NCI-H2107 (cell line): ENCODE data around the gene LDHD.
"Not testable (repeated sequence)": the region's sequence is repeated elsewhere in the genome, so short reads cannot be mapped to it uniquely, and the experiment has no call there.

Source experiments
- DNase-seq: peaks from one replicate; lab custom pipeline; 2025; lab: John Stamatoyannopoulos, UW

The LDHD gene

DNA sequence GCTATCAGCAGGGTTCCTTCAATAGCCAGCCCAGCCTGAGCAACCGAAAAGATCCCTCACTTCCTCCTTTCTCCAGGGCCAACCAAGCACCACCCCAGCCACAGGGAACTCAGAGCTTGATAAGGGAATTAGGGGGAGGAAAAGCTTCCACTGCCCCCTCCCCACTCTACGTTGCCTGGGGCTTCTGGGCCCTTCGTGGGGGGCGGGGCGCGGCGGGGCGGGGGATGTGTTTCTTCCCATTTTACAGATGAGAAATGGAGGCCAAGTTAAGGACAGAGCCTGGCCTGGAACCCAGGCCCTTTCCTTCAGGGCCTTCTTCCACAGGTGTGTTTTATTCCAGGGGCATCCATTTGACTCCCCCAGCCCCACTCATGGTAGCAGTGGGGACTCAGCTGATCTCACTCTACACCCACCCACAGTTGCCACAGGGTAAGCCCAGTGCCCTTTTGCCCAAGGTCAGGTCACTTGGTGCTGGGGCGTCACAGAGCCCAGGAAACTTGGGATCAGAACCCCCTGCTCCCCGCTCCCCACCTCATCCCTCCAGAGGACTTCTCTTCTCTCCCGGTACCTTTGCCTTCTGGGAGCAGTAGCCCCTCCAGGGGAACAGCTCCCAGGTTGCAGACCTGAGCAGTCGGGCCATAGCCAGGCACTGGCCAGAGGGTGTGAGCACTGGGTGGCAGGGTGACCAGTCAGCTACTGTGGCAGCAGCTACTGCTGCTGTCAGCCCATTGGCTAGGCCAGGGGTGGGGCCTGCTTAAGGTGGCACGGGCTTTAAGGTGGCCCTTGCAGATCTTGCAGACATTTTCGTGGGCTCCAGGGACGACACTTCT, at the start of gene LDHD:
Gene LDHD (minus strand): TSS at position 700 of the 830 bp plus-strand sequence. CDS start 60 bp downstream, at position 640.
- no peak for DNase-seq

DNA sequence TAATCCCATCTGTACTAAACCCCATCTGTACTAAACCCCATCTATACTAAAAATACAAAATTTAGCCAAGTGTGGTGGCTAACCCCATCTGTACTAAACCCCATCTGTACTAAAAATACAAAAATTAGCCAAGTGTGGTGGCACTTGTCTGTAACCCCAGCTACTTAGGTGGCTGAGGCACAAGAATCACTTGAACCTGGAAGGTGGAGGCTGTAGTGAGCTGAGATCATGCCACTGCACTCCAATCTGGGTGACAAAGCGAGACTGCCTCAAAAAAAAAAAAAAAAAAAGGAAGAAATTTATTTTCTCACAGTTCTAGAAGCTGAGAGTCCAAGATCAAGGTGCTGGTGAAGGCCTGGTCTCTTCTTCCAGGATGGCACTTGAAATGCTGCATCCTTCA, 43.8 kb upstream of the LDHD start:
- DNase-seq: no peak

DNA sequence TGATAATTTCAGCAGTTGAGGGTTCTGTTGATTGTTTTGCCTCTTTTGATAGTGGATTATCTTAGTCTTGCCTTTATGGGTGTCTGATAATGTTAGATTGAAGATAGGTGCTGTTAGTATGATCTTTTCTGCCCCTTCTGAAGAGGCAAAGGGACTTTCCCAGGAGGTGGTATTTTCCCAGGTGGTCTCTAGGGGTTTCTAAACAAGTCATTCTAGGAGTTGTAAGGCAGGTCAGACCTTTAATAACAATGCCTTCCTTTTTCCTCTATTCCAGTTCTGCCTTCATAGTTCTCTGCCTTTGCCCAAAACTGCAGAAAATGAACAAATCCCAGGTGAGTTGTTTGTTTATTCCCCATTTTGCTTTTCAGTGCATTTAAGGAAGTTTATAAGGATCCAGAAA, 36.1 kb upstream of the LDHD start:
- DNase-seq: no peak

DNA sequence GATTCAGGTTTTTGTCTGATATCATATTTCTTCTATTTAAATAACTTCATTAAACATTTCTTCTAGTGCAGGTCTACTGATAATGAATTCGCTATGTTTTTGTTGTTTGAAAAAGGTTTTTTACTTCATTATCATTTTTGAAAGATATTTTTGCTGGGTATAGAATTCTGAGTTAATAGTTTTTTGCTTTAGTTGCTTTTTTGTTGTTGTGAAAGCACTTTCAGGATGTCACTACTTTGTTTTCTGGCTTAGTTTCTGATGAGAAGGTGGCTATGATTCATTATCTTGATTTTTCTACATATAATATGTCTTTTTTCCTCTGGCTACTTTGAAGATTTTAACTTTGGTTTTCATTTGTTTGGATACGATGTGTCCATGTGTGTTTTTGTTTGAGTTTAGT, 35.2 kb upstream of the LDHD start:
- no peak for DNase-seq

DNA sequence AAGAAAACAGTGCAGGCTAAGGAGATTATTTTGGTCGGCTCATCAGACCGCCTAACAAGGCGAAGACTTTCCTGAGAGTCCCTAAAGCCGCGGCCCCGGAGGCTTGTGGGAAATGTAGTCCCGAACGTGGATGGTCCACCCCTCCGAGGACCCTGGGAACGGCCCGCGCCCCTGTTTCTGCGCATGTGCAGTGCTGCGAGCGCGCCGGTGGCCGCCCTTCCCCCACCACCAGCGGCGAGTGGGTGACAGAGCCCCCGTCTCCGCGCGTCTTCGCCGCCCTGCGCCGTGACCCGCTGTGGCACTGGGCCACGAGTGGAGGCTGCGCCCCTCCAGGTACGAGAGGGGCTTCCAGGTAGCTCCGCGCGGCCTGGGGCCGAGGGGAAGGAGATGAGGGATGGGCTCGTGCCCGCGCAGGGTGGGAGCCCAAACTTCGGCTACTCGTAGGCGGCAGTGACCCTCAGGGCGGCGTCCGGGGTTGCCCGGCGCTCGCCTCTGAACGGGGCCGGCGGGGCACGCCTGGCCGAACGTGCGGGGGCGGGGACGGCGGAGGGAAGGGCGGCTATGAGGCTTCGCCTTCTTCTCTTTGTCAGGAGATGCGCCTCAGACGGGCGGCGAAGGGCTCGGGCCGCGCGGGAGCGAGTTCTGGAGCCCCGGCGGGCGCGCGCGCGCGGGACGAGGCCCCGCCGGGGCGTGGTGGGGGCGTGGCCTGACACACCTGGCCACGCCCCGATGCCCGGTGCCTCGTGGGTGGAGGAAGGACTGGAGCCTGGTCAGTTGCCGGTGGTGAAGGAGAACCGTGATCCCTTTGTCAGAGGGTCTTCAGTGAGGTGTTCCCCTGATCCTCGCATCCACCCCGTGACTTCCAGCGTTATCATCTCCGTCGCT, 32.0 kb upstream of the LDHD start, which contains the start of gene ZFP1:
Gene ZFP1 (plus strand): TSS at position 214 of the 885 bp plus-strand sequence. CDS start 4,428 bp downstream, outside the sequence.
- DNase-seq: peak; percentile 93

DNA sequence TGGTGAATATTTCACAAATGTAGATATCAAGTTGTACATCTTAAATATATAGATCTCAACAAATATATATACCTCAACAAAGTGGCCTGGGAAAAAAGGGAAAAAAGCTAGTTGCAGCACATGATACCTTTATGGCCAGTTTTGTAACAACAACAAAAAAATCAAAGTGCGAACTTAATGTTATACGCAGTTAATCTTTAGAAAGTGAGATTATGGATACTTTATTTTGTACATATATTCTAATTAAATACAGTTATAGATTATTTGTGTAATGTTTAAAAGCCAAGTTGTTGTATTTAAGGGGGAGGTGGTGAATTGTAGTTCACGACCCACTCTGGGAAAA, 31.4 kb upstream of the LDHD start:
- no peak for DNase-seq

DNA sequence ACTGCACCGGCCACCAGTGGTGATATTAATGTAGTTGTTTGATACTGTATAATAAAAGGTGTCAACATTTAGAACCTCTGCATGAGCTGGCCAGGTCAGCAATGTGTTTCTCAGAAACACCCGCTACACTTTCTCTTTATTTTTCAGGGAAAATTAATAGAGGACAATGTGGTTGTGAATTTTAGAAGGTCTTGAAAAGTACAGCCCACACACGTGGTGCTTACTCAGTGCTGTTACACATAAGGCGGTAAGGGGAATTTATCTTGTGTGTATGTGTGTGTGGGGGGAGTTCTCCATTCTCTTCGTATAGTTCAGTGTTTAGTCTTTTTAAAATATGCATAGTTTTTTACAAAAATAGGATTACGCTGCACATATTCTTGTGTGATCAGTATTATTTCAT, 27.4 kb upstream of the LDHD start:
- no peak for DNase-seq

DNA sequence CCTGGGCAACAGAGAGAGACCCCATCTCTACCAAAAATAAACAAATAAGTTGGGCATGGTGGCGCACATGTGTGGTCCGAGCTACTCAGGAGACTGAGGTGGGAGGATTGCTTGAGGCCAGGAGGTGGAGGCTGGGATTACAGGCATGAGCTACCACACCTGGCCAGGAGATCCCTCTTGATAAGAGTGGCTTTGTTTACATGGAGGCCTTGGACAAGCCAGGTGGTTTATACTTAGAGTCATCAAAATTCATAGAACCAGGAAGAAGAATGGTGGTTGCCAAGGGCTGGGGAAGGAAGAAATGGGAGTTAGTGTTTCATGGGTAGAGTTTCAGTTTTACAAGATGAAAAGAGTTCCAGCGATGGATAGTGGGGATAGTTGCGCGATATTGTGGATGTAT, 22.9 kb upstream of the LDHD start:
- no peak for DNase-seq

DNA sequence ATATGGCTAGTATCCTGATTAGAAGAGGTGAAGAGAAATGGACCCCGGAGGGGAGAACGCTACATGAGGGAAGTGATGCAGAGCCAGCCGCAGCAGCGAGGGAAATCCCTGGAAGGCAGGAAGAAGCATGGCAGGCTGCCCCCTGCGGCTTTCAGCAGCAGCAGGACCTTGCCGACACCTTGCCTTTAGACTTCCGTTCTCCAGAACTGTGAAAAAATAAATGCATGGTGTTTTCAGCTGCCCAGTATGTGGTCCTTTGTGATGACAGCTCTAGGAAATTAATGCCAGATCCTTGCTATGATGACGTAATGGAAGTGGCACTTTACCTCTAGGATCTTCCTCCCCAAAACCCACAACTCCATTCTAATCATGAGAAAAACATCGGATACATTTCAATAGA, 22.1 kb upstream of the LDHD start:
- peak; percentile 36 for DNase-seq

DNA sequence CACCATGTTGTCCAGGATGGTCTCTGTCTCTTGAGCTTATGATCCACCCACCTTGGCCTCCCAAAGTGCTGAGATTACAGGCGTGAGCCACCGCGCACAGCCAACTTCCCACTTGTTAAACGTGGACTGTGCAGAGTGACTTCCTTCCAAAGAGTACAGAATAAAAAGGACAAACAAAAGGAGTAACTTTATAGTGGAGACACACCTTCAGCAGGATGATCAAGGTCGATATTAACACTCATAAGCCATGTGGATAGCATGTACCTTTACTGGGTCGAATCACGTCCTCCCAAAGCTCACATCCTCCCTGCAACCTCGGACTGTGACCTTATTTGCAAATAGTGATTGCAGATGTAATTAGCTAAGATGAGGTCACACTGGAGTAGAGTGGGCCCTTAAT, 21.7 kb upstream of the LDHD start:
- DNase-seq: no peak

DNA sequence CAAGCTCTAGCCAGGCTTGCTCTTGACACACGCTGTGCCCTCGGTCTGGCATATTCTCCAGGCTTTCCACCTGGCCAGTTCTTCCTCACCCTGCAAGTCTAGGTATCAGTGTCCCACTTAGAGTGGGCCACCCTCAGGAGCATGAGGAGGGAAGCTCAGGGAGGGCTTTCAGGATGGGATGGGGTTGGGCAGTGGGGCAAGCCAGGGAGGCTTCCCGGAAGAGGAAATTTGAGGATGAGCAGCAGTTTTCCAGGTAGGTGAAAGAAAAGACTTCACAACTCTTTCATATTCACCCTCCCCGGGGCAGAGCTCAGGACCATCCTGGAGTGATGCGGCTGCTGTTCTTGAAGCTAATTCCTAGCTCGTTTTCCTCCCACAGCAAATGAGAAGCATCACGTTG, 14.5 kb upstream of the LDHD start:
- no peak for DNase-seq

DNA sequence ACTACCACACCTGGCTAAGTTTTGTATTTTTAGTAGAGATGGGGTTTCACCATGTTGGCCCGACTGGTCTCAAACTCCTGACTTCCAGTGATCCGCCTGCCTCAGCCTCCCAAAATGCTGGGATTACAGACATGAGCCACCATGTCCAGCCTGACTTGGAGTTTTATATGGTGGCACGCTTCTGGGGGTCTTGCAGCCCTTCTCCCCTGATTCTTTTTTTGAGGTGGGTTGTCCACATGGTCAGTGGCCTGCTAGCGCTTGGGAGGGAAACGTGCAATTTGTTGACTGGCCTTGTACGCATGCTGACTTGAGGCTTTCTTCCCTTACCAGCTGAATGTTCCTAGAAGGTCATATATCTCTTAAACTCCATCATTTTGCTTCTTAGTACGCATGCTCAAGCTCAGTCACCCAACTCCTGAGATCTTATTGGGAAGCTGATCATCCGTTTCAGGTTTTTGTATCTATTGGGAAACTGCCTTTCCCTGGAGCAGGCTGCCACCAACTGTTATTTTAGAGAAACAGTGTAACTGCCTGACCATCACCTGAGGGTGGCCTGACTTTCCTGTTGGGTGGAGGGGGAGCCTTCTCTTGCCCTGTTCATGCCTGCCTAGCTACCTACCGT, 13.7 kb upstream of the LDHD start:
- no peak for DNase-seq

DNA sequence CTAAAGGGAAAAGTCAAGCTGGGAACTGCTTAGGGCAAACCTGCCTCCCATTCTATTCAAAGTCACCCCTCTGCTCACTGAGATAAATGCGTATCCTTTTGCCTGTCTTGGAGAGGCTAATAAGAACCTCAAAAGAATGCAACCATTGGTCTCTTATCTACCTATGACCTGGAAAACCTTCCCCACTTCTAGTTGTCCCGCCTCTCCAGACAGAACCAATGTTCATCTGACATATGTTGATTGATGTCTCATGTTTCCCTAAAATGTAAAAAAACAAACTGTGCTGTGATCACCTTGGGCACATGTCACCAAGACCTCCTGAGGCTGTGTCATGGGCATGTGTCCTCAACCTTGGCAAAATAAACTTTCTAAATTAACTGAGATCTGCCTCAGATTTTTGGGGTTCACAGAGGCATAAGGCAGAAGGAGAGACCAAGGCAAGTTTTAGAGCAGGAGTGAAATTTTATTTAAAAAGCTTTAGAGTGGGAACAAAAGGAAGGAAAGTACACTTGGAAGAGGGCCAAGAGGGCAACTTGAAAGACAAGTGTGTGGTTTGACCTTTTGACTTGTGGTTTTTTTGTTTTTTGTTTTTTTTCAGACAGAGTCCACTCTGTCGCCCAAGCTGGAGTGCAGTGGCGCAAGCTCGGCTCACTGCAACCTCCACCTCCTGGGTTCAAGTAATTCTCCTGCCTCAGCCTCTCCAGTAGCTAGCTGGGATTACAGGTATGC, 13.0 kb upstream of the LDHD start:
- not testable (repeated sequence) for DNase-seq

DNA sequence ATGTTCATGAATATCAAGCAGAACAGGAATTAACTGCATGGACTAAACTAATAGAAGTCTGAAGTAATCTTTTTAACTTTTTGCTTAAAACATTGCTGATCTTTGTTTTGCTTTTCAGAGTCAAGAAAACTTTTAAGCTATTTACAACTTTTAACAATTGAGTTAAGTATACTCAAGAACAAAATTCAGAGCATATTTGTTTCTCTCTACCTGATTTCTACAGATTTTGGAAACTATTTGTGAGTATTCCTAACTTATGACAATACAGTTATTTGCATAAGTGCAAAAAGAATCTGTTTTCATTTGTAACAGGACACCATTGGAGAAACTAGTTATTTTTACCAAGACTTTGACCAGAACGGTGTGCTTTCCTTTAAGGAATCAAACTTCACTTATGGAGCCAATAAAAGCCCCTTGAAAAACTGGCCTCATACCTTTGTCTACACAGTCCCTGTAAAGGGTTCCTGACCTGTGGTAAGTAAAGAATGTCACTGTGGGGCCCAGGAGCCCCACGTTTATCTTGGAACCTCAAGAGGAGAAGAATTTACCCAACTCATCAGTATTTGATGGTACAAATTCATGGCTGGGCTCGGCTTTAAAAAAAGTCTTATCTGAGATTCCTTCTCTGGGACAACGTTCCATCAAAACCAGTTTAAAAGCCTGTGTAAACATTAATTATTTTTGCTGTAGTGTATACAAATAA, 11.3 kb upstream of the LDHD start:
- no peak for DNase-seq

DNA sequence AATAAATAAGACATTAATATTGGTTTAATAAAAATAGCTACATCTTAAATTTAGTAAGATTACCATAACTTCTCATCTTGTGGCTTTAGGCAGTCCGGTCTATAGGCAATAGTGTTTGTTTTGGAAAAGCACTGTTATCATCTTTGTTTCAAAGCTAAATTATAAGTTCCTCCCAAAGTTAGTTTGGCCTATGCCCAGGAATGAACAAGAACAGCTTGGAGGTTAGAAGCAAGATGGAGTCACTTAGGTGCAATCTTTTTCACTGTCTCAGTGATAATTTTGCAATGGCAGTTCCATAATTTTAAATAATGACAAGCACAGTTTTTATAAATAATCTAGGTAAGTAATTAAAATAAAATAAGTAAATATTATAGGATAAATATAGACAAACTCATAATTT, 6.0 kb upstream of the LDHD start:
- DNase-seq: no peak

DNA sequence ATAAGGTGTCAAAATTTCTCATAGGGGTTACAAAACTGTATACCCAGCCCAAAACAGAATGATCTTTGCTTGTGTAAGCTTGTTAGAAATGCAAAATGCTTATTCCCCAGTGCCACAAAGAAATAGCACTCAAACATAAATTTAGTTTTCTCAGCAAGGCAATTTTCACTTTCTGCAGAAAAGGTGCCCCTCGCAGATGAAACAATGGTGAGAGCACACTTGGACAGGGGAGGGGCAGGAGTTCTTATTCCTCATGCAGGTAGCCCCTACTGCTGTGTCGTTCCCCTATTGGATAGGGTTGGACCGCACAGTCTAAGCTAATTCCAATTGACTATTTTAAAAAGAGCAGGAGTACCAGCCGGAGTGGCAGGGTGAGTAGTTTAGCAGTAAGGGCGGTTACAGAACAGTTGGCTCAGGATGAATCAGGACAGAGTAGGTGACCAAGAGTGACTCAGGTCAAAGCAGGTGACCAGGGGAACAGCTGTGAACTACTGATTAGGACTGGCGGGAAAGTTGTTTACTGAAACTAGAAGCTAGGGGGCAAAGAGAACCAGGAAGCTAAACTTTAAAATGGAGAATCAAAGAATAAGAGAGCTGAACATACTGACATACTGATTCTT, 5.5 kb upstream of the LDHD start:
- no peak for DNase-seq

DNA sequence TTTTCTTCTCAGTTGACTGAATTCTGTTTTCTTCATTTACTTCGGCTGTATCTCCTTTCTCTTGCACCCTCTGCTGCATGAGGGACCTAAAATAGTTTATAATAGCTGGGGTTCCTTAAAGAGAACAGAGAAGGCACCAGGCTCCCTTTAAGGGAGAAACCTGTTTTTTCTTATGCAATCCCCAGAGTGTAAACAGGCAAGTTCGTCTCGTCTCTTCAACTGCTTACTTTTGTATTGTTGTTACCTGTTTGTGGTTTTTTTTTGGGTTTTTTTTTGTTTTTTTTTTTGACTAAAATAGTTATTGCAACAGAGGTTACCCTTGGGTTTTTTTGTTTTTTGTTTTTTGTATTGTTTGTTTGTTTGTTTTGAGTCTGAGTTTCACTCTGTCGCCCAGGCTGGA, 3.7 kb upstream of the LDHD start:
- no peak for DNase-seq

DNA sequence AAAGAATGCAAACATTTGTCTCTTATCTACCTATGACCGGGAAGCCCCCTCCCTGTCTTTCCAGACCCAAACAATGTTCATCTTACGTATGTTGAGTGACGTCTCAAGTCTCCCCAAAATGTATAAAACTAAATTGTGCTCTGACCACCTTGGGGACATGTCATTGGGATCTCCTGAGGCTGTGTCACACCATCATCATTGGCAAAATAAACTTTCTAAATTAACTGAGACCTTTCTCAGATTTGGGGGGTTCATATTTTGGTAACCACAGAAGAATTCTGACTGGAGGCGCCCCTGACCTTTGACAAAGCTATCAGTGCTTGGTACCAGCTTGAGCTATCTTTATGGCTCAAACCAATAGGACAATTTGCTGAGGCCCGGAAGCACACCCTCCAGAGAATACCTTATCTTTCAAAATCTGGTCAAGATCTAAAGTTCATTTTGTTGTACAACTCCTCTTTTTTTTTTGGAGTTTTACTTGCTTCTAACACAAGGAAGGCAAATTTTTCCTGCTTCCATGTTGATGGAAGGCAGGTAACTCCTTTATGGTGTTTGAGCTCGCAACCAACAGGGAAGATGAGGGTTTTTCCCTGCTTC, 2.5 kb upstream of the LDHD start:
- no peak for DNase-seq

DNA sequence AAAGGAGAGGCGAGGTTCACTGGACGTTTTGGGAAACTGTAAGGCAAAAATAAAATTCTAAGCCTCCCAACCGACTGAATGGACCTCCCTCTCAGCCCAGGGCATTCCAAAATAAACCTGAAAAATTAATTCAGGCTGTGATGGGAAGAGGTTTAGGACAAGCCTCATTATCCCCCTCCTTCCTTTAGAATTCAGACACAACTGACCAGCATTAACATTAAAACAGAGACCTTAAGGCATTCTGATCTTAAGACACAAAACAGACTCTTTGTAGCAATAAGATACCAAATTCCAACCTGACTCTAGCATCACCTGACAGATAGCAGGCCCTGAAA, 298 bp upstream of the LDHD start:
- DNase-seq: no peak

DNA sequence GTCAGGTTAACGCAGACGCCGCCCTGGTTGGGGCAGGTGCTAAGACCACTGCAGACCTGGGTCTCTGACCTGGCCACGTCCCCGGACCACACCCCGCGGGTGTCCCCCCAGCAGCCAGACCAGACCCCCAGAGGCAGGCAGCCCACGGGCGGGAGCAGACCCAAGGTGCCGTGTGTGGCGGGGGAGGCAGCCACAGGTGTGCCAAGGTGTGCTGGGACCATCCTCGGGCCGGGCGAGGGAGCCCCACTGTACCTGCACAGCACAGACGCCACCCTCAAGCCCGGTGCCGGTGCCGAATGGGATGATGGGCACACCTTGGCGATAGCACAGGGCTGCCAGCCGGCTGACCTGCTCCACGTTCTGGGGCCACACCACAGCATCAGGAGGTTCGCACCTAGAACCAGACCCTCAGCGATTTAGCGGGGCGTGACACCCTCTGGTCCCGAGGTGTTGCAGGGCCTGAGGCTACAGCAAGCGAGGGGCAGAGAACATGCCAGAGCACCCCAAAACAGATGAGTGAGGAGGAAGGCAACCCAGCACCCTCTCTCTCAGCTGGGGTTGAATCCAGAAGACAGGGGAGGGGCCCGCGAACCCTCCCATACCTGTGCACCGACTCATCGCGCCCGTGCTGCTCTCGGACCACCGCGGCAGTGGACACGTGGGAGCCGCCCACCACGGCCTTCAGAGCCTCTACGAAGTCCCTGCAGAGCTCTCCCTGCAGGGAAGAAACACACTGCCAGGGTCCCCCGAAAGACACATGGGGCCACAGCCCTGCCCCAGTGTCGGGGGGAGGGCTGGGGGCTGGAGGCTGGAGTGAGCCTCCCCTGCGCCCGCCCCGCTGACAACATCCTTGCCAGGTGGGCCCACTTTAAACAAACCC, 1.4 kb downstream of the LDHD start:
- no peak for DNase-seq
